Gastrocnemius medialis (tissue), 4 donors: ENCODE measurements around the gene SCLY.
"Not testable (repeated sequence)": the region's sequence is repeated elsewhere in the genome, so short reads cannot be mapped to it uniquely, and the experiment has no call there.

Experiments
- CTCF ChIP-seq, 5 experiments: fragments of 450-650 bp in 3 of 5; fragments of 200-600 bp in 2 of 5; sonication (generic) in 2 of 5; IDR thresholded peaks in 4 of 5; conservative IDR thresholded peaks in 1 of 5; 1 replicate in 4 of 5; 2 replicates in 1 of 5; pipeline ENCODE4 v1.5.1; 2016 to 2019; ENCODE audit warnings: antibody characterized with exemption in 5 of 5, mild to moderate bottlenecking in 3 of 5, moderate library complexity in 3 of 5
- POLR2A ChIP-seq, 2 donors: fragments of 450-650 bp; IDR thresholded peaks; one replicate each; pipeline ENCODE4 v1.6.1; 2017; ENCODE audit warnings: antibody characterized with exemption in 2 of 2, mild to moderate bottlenecking in 2 of 2, moderate library complexity in 2 of 2

GRCh38 chr2:238057696-238058575, 2.9 kb upstream of the SCLY start:
- TF ChIP-seq CTCF (IDR thresholded peaks at IDR 0.05 in 4 of 5, conservative IDR thresholded peaks at IDR 0.05 in 1 of 5); POLR2A (IDR thresholded peaks at IDR 0.05): not testable (repeated sequence)
